Calu3 (cell line): Measurements from ENCODE around the gene SYNE1. TPM values are rescaled to one million over a fixed set of nuclear protein-coding genes. Genes with fewer than 3 reads are reported as not detected.
"Not testable (repeated sequence)": the region's sequence is repeated elsewhere in the genome, so short reads cannot be mapped to it uniquely, and the experiment has no call there.

Experiments
- BruUV-seq: library from RNA; stranded (reverse); fragments of 400-500 nt; replicated peaks from 2 replicates; lab custom pipeline; 2021; lab: Mats Ljungman, UMichigan
- CTCF ChIA-PET: fragments of 300-600 bp; sonication (Branson Sonifier 250); formaldehyde crosslinking; loops from one replicate; lab custom pipeline; 2022; ENCODE audit warnings: antibody characterized with exemption; lab: Charles Lee
- DNase-seq: peaks from one replicate; pipeline ENCODE4 v3.0.0; 2022
- H3K27ac Mint-ChIP-seq: one replicate; pipeline ENCODE4 v1.8.0; 2022; ENCODE audit warnings: mixed read lengths; ENCODE audit not compliant: unreplicated experiment
- H3K27me3 Mint-ChIP-seq: one replicate; pipeline ENCODE4 v1.8.0; 2022; ENCODE audit warnings: mixed read lengths; ENCODE audit not compliant: unreplicated experiment
- H3K36me3 Mint-ChIP-seq: one replicate; pipeline ENCODE4 v1.8.0; 2022; ENCODE audit warnings: mild to moderate bottlenecking, moderate library complexity, mixed read lengths; ENCODE audit not compliant: insufficient read depth, unreplicated experiment
- H3K4me1 Mint-ChIP-seq: one replicate; pipeline ENCODE4 v1.8.0; 2022; ENCODE audit warnings: mild to moderate bottlenecking, low read depth, mixed read lengths; ENCODE audit not compliant: unreplicated experiment
- H3K4me3 Mint-ChIP-seq: one replicate; pipeline ENCODE4 v1.8.0; 2022; ENCODE audit warnings: mild to moderate bottlenecking, low read depth, moderate library complexity, mixed read lengths; ENCODE audit not compliant: unreplicated experiment
- H3K9me3 Mint-ChIP-seq: one replicate; pipeline ENCODE4 v1.8.0; 2022; ENCODE audit warnings: low read depth, mixed read lengths; ENCODE audit not compliant: unreplicated experiment
- CTCF ChIP-seq: fragments of 200-600 bp; IDR thresholded peaks from one replicate; pipeline ENCODE4 v1.8.0; 2022; ENCODE audit warnings: antibody characterized with exemption; ENCODE audit not compliant: unreplicated experiment
- intact Hi-C: fragments of 100-400 bp; cut with micrococcal nuclease; formaldehyde crosslinking; loops from one replicate; pipeline ENCODE4 v1.10.0; 2022; ENCODE audit not compliant: unreplicated experiment
- total RNA-seq: library from RNA; stranded (reverse); gene quantifications from 2 replicates; pipeline ENCODE4 v1.2.3, GENCODE V29; 2022

The SYNE1 gene
- total RNA-seq, 1 experiment from 2014 or later, result 28.1 TPM

- Mint-ChIP-seq H3K36me3 (no peaks in the 10 kb centered on the region), H3K9me3 (no peaks in the 10 kb centered on the region), H3K4me1 (no peaks in the 10 kb centered on the region), H3K27ac (no peak overlapping the region), H3K4me3 (no peak overlapping the region), H3K27me3 (no peaks in the 10 kb centered on the region)
- no peak for DNase-seq
- no TSS peak for BruUV-seq
- no peak for TF ChIP-seq CTCF
- intact Hi-C loops, result loop anchor here (1.0 to 10.0 kb wide), 2 partner anchors 118 to 185 kb away; no protein-coding TSS in a partner anchor
- CTCF ChIA-PET, result no interaction called here
Observed at GRCh38 chr6:152669895-152670294, 32.7 kb upstream of the SYNE1 start.

- TF ChIP-seq CTCF, result no peak
- BruUV-seq, result no TSS peak
- intact Hi-C loops, result no loop called here
- DNase-seq, result no peak
- Mint-ChIP-seq H3K9me3 (no peaks in the 10 kb centered on the region), H3K27ac (no peak overlapping the region), H3K36me3 (no peaks in the 10 kb centered on the region), H3K27me3 (no peaks in the 10 kb centered on the region), H3K4me1 (no peaks in the 10 kb centered on the region), H3K4me3 (no peak overlapping the region)
- CTCF ChIA-PET, result no interaction called here
Observed at GRCh38 chr6:152661776-152662175, 24.6 kb upstream of the SYNE1 start.

GRCh38 chr6:152651986-152652385 lies 14.8 kb upstream of the SYNE1 start:
- no TSS peak for BruUV-seq
- Mint-ChIP-seq H3K4me3 (no peak overlapping the region), H3K36me3 (no peaks in the 10 kb centered on the region), H3K27me3 (peaks cover 22% of the 10 kb centered on the region), H3K27ac (no peak overlapping the region), H3K4me1 (no peaks in the 10 kb centered on the region), H3K9me3 (no peaks in the 10 kb centered on the region)
- no peak for DNase-seq
- CTCF ChIA-PET, result no interaction called here
- intact Hi-C loops, result no loop called here
- no peak for TF ChIP-seq CTCF

GRCh38 chr6:152648105-152648504 lies 10.9 kb upstream of the SYNE1 start:
- Mint-ChIP-seq H3K36me3 (no peaks in the 10 kb centered on the region), H3K27me3 (peaks cover 42% of the 10 kb centered on the region), H3K4me3 (no peak overlapping the region), H3K4me1 (no peaks in the 10 kb centered on the region), H3K9me3 (no peaks in the 10 kb centered on the region), H3K27ac (no peak overlapping the region)
- DNase-seq, result no peak
- intact Hi-C loops, result no loop called here
- CTCF ChIA-PET, result interaction anchor here (1.0 kb wide), 1 partner anchor 9 kb away, joined by 3 read pairs; no protein-coding TSS in a partner anchor
- no TSS peak for BruUV-seq
- TF ChIP-seq CTCF, result no peak

- H3K4me3 Mint-ChIP-seq, H3K36me3 Mint-ChIP-seq, H3K9me3 Mint-ChIP-seq, CTCF ChIA-PET, H3K27ac Mint-ChIP-seq, BruUV-seq, DNase-seq, H3K4me1 Mint-ChIP-seq, intact Hi-C loops: not testable (repeated sequence)
- H3K27me3 Mint-ChIP-seq, result peaks cover 42% of the 10 kb centered on the region
Observed at GRCh38 chr6:152646732-152647131, 9.6 kb upstream of the SYNE1 start.
